HG03039 (cell line): Measurements from ENCODE around the gene FOXP1.

Experiments used
- ATAC-seq: cut with Tn5 transposase; IDR thresholded peaks from one replicate; pipeline ENCODE4 v1.9.1; 2021; ENCODE audit warnings: mild to moderate bottlenecking, moderate library complexity; ENCODE audit not compliant: unreplicated experiment

Gene FOXP1

DNA sequence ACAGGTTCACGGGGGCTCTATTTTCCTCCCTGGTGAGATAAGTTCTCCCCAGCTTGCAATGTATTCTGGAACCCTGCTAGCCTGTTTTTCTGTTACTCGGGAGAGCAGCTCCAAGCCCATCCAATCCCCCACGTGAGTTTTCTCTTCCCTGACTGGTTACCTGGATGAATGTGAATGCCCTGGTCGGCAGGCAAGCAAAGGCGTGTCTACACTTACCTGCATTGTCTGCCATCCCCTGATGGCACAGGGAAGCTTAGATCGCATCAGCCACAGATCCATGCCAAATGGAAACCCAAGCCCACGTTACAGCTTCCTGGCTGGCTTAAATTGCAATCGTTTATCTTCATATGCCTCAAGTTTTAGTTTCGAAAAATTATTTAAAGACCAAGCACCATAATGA, 149.9 kb downstream of the FOXP1 start:
- no peak for ATAC-seq

DNA sequence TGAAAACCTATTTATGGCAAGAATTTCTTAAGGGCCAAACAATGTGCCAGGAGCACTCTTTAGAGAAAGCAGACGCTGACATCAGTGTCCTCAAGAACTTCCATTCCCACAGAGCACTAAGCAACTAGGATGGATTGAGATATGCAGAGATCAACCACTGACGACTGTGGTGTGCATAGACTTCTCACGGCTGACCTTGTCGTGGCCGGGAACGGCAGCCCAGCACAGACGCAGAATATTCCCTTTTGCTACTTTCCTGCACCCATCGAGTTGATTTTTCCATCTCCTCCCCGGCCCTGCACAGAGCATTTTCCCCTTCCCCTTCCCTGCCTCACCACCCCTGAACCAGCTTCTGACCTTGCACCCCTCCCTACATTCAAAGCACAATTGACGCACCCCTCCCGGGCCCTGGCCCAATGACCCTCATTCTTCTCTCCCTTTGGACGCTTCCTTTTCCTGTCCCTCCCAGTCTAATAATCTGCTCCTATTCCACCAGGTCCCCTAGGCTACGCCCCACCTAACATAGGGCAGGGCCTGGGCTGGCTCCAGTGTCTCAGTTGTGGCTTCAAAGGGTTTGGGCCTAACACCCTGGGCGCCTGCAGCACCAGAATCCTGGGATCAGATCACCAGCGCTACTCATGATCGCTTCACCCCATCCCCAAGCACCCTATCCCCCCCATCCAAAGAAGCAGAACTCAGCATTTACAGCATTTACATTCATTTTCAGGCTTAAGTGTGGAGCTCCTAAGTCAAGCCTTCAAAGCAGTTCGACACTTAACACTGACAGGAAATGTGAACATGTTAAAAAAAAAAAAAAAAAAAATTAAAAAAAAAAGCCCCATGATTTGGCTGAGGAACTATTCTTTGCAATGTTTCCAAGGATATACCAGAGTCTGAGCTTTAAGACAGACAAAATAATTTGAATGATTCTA, 151.2 kb downstream of the FOXP1 start:
- ATAC-seq = no peak

DNA sequence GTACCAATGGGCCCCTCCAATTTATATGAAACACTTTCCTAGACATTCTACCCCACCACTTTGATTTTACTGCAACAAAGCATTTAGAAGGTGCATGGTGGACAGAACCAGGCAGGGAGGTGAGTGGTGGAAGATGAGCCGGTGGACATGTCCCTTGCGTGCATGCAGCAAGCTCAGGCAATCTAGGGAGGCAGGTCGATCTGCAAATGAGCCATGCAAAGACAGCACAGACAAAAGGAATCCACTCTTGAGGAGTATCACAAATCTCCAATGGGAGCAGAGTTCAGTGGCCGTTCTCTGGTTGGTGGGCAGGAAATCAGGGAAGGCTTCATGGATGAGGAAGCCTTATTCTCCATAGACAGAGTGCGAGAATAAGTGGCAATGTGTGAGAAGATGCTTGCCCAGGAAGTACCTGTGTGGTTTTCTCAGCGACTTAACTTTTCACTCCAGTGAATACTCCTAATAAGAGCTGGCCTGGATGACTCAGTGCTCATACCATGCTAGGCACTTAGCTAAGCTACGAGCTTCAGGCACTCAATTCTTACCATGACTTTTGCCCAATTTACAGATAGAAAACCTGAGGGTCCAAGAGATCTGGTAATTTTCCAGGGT, 152.5 kb downstream of the FOXP1 start:
- no peak for ATAC-seq

DNA sequence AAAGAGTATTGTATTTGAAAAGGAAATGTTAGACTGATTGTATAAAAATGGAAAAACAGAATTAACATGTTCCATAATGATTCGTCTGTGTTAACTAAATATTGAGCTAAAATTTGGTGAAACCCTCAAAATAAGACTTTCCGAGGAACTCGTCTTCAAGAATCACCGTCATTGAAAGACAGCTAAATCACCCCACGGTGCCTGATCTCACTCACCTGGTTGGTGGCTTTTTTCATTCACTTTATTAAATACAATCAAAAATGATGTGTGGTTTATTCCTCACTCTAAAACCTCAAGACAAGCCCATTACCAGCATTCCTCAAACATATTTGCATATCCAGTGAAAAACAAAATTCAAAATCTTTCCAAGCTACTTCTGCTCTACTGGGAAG, 153.9 kb downstream of the FOXP1 start:
- no peak for ATAC-seq

DNA sequence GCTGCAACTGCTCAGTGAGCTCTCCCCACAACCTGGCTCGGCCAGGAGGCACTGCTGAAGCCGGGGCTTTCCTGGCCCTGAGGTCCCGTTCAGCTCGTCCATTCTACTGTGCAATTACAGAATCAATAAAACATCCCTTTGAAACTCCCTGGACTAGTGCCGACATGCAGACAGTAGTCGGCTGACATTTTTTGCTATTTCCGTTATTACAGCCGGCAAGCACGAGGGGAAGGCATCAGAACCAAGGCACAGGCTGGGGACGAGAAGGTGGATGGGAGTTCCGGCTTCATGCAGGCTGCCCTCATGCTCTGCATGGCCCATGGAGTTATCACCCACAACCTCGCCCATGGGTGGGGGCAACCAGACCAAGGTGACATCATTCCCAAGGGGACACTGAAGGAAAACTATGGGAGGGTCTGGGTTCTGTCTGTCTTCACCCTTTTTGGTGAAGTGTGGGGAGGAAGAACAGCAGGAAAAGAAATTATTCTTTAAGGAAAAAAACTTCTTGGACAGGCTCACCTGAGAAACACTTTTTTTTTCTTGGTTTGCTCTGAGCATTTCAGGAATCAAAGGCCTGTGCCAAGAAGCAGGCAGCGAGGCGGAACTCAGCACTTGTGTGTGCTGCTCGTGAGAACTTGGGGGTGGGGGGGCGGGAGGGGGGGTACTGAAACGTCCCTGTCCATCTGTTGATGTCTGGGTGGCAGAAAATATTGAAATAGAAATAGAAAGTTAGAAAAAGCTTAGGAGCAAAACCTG, 154.5 kb downstream of the FOXP1 start:
- ATAC-seq = no peak

DNA sequence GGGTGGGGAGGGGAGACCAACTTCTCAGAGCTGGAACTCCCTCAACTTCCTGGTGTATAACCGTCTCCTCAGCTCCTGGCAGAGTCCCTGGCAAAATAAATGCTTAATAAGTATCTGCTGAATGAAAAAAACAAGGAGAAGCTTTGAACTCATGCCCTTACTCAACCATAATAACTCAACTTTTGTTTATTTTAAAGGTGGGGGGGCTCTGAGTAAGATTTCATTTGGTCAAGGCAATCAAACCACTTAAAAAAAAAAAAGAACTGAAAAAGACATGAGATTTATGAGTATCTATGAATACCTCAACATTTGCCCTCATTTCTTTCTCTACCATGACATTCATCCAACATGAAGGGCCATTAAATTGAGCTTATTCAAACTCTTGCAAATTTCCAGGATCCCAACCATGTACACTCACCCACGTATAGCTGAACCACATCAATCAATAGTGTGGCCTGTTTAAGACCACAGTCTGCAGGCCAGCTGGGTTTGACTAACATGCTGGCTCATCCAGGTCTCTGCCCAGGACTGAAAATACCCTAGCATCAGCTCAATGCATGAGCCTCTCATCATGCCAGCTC, 157.9 kb downstream of the FOXP1 start:
- no peak for ATAC-seq

DNA sequence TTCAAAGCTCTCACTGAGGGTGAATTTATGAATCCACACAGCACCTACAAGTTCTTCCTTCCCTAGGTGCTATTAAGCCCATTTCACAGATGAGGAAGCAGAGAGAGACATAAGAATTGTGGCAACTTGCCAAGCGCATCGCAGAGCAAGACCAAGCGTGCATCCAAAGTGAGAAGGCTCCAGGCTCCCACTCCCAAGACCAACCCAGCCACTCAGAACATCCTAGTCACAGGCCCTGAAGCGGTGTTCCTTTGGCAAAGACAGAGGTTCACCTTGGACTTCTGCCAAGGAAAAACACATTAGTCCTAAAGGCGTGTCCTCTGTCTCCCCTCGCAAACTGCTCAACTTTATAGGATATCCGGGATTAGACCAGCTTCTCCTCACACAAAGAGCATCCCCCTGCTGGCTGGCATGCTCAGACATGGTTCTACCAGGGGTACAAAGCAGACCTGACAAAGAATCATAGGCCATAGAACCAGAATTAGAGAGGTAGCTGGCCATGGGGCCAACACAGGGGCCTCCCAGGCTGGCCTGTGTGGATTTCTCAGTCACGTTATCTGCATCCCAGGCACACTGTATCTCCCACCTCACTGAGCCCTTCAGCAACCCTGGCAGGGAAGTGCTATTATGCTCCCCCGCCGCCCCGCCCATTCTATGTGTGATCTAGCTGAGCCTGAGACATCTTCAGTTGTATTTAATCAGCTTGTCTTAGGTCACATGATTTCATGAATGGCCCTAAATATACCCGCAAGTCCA, 160.2 kb downstream of the FOXP1 start:
- ATAC-seq = no peak

DNA sequence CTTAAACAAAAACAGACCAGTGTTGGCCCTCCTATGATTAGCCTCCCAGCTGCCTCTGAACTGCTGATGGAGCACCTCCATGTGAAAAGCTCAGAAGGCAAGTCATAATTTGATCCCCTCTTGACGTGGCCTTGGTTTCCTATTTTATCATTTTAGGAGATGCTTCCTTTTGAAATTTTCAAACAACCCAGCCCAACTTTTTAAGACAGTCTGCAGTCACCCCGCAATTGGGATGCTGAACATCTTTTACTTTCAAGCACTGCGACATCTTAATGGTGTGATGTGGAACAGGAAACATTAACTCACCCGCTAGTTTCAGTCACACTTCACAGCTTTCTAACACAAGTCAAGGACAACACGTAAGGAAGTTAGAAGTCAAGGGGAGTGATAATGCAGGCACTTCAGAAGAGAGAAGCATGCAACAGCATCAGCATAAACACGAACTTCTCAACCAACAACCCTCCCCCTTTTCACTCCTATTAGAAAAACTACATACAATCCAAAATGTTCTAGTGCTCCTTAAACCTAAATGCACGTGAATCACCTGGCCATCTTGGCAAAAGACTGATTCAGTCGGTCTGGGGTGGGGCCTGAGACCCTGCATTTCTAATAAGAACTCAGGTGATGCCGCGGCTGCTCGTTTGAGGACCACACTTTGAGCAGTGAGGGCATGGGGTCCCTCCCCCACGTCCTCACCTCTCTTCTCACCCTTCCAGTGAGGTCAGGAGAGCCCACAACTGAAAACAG, 161.5 kb downstream of the FOXP1 start:
- ATAC-seq = peak; percentile 68

DNA sequence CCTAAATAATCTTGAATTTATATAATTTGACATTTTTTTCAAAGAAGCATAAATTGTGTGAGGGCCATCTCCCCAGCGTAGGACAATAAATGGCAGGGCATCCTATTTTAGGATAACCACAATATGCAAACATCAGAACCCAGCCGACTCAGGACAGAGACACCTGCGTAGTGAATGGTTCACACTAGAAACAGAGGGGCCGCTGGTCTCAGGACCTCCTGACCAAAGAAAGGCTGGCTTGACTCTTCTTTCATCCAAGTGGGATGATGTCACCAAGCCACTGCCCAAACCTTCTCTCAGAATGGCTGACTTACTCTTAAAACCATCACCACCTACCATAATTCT, 162.1 kb downstream of the FOXP1 start:
- peak; percentile 27 for ATAC-seq

DNA sequence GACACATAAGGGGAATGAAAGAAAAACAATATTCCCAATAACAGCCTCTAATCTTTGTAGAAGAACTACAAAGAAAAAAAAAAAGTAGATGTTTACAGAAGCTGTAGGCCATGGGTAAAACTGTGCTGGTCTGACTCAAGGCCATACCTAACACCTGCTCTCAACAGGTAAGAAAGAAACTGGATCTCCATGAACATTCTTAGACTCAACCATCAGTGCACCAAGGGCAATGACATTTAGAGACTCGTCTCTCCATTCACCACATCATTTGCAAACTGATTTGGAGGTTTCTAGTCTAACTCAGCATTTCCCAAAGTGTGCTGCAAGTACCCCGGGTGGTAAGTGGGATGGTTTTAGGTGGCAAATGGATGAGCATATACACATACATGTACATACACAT, 164.2 kb downstream of the FOXP1 start:
- ATAC-seq = no peak

DNA sequence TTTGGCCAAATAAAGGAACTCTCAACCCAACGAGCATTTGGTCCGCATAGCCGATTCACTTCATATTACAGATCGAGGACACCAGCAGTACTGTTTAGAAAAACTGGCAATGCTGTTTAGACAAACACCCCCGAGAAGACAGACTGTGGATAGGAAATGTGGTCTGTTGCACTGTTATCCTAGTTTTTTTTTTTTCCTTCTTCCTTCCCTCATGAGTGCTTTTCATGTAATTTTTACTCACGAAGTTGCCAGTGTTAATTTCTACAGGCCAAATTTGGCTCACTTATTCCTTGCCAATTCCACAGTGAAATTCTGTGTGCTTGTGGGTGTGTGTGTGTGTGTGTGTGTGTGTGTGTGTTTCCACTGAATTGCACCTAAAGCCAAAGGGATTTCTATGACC, 165.7 kb downstream of the FOXP1 start:
- no peak for ATAC-seq

DNA sequence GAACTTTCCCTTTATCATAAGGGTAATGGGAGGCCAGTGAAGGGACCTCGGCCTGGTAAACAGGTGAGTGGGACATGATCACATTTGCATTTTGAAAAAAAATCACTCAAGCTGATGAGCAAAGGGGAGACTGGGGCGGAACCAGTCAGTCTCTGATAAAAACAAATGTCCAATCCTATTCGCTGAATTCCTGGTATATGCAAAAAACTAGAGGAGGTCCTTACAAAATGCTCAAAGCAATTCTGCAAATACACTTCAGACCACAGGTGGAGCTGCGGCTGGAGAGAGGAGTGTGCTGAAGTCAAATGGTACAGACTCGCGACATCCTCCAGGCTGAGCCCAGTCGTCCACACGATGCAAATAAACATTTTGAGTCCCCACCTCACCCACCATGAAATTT, 166.7 kb downstream of the FOXP1 start:
- ATAC-seq = no peak

DNA sequence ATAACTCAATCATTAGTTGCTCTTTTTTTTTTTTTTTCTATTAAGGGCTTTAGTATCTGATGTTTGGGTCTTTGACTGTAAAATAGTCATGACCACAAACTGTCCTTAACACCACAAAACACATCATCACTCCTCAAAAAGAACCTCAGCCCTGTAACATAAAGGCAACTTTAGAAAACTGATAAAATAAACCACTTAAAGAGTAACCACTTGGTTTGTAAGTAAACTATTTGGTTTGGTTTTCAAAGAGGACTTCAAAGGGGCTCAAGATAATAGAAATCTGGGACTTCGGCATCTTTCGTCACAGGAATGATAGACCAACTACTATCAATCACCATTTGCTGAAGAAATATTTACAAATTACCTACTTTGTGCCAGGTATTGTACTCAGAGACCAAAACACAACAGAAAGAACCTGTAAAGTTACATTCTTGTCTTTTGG, 167.8 kb downstream of the FOXP1 start:
- ATAC-seq = no peak

DNA sequence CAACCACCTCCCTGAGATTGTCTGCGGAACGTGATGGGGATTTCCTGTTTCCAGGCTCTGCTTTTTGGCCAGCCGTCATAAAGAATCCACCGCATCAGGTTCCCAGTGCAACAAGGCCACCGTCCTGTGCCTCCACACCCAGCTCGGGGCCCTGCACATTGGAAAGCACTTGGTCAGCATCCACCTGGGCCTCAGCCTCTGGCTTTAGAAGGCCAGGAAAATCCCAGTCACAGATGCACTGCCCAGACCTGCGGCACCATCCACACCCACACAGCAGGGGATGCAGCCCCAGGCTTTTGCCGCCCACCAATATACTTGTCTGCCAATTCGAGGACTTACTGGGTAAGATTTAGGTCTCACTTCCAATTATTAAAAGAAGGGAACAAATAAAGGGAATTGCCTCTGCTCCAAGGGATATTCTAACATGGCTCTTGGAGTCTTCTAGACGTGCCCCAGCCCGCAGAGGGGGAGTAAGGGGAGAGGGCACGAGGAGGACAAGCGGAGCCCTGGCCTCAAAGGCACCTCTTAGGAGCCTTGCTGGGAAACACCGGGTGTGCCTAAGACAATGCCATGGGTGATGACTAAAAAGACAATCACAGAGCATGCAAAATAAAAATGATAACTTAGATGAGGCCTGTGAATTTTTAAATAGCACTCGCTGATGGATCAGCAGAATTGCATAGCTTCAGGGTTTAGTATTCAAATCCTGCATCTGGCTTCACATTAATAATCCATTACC, 169.2 kb downstream of the FOXP1 start:
- ATAC-seq = no peak

DNA sequence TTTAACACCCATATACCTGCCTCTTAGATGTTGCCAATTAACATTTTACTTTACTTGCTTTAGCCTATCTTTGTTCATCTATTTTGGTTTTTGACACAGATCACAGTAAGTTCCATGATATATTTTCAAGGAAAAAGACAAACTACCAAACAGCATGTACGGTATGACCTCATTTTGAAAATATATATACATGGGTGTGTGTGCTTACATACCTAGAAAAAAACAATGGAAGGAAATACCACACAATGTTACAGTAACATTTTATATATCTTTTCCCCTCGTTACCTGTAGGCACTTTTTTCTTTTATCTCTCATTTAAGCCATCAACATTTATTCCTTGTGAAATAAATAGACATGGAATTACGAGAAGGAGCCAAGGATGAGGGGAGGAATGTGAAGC, 170.0 kb downstream of the FOXP1 start:
- no peak for ATAC-seq

DNA sequence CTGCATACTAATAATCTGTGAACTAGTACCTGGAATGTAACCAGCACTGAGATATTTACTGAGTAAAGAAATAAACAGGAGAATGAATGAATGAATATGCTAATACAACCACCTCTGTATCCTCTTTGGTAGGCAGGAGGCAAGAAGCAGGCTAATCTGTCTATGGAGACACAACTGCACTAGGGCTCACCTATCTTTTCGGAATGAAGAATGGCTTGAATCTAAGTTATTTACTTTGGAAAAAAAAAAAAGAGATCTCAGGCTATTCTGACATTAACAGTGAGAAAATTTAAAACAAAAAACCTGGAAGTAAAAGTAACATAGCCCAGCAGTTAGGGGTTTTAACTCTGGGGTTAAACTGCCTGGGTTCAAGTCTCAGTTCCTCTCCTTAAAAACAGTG, 174.2 kb downstream of the FOXP1 start:
- ATAC-seq = no peak

DNA sequence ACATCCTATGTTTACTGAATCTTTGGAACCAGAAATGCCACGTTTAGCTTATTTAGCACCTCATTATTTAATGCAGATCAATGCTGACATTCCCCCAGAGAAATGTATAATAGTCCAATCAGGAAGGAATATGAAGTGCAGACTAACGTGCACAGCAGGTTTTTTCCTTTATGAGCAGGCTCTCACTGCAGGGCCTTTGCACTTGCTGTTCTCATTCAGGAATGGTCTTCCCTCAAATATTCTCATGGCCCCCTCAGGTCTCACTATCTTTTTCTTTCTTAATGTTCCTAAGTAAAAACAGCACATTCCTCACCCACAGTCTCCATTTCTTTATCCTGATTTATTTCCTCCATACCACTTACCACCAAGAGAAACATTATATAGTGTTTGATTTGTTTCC, 174.6 kb downstream of the FOXP1 start:
- ATAC-seq = no peak

DNA sequence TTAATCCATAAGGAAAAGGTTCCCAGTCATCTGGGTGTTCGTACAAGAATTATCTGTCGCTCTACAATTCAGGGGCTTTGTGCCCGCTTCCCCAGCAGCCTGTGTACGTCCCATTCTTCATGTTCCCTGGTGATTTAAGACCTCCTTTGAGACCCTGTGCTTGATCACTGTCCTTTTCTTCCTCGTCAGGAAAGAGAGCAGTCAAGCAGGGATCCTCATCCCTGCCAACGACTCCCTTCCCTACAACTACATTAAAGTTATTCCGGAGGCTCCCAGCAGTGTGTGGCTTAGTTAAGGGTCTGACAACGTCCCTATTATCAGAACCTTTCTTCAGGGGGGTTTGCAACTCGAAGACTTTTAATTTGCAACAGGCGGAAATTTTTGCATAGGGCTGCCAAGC, 175.7 kb downstream of the FOXP1 start:
- no peak for ATAC-seq
